Jurkat, Clone E6-1 (cell line): ENCODE measurements around the gene KAT2B.

ENCODE experiments used
- DNase-seq: peaks from one replicate; pipeline ENCODE4 v3.0.0-alpha.2; 2011; ENCODE audit warnings: low read depth, low spot score
- H3K4me3 ChIP-seq: 2 replicates; pipeline ENCODE4 v1.5.1; 2011; ENCODE audit warnings: mild to moderate bottlenecking, low read length, control low read depth, moderate library complexity

The KAT2B gene

DNA sequence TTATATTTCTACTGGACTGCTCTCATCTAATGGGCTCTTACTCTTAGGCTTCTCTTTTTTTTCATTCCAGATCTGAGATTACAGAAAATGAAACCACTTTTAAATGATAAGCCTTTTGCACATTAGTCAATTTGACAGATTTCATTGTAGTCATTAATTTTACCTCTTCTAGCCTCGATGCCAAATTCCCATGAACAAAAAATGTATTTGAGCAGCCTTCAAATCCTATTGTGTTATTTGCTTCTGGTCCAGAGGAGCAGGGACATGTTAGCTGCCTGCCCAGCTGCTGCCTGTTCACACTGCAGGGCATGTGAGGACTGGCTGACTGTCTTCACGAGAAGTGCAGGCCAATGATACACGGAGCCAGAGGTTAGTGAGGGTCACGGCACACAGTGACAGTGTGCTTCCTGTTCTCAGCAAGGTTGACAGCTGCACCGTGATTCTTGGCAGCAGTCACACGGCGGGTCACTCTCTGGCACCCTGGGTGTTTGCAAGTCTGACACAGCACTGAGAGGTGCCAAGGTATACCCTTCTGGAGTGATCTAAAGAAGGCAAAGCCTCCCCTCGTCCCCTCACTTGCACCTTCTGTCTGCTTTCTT, 40.8 kb downstream of the KAT2B start:
- H3K4me3 ChIP-seq = no peak overlapping the region
- no peak for DNase-seq

DNA sequence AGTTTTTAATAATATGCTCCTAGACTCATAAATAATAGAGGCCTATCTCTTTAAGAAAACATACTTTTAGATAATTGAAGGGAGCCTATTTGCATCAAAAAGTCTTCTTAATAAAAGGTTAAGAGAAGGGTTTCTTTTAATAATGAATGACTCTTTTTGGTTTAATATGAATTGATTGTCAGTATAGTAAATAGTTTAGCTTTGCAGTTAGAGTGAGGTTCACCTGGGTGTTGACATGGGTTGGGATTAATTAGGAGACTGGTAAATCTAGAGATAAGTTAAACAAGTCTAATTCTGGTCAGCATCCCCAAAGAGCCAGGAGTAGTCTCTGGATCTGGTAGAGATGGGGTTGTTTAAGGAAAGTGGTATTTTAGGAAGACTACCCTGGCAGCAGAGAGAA, 43.0 kb downstream of the KAT2B start:
- no peak overlapping the region for H3K4me3 ChIP-seq
- no peak for DNase-seq

- H3K4me3 ChIP-seq = no peak overlapping the region
- DNase-seq = no peak
Measured at GRCh38 chr3:20083953-20084352, 43.7 kb downstream of the KAT2B start.

DNA sequence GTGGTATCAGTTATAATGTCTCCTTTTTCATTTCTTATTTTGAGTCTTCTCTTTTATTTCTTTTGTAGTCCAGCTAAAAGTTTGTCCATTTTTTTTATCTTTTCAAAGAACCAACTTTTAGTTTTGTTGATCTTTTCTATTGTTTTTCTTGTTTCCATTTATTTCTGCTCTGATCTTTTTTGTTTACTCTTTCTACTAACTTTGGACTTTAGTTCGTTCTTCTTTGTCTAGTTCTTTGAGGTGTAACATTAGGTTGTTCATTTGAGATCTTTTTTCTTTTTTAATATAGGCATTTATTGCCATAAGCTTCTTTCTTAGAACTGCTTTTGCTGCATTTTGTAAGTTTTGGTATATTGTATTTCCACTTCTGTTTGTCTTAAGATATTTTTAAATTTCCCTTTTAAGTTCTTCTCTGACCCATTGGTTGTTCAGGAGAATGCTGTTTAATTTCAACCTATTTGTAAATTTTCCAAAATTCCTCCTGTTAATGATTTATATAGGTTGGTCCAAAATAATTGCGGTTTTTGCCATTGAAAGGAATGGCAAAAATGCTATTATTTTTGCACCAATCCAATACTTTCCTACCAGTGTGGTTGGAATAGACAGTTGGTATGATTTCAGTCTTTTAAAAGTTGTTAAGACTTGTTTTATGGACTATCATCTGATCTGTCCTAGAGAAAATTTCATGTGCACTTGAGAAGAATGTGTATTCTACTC, 51.2 kb downstream of the KAT2B start:
- DNase-seq = no peak
- H3K4me3 ChIP-seq = no peak overlapping the region

- no peak for DNase-seq
Measured at GRCh38 chr3:20095470-20095869, 55.2 kb downstream of the KAT2B start.

DNA sequence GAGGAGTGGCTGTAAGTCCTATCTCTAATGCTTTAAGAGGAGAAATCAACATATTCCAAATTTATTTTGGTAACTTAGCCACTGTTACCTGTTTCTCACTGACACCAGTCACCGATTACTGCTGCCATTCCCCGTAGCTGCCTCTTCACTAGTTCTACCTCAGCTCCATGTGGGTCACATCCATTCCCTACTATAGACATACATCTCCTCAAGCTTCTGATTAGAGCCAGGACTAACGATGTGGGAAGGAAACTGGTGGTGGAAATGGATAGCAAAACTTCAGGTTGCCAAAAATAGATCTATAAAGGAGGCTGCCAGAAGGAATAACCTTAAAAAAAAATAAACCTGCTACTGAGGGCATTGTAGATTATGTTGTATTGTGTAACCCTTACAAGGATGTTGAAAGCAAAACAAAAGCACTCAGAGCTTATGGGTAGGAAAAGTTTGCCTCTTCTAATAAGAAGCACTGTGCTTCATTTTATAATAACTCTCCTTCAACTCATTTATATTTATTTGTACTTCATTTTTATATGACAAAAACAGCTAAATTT, 56.0 kb downstream of the KAT2B start:
- no peak for DNase-seq
- H3K4me3 ChIP-seq = no peak overlapping the region

More at GRCh38 chr3:20095470-20095869, 55.2 kb downstream of the KAT2B start:
- H3K4me3 ChIP-seq = no peak overlapping the region

- no peak overlapping the region for H3K4me3 ChIP-seq
- DNase-seq = no peak
Measured at GRCh38 chr3:20097015-20097414, 56.8 kb downstream of the KAT2B start.

DNA sequence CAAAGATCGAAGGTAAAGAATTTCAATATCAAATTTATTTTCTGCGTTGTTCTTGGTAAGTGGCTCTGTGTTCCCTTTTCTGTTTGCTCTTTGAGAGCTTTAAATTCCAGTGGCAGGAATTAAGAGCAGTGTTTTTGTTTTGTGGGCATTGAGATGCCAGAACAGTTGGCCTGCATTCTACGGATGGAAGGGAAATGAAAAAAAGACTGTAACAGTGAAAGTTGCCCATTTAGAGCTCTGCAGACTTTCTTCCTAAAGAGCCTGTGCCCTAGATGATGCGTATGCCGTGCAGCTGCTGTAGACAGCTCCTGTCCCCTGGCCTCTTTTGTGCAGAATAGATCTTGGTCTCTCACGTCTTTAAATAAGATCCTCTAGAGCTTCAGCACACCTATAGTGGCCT, 58.8 kb downstream of the KAT2B start:
- no peak overlapping the region for H3K4me3 ChIP-seq
- DNase-seq = no peak

DNA sequence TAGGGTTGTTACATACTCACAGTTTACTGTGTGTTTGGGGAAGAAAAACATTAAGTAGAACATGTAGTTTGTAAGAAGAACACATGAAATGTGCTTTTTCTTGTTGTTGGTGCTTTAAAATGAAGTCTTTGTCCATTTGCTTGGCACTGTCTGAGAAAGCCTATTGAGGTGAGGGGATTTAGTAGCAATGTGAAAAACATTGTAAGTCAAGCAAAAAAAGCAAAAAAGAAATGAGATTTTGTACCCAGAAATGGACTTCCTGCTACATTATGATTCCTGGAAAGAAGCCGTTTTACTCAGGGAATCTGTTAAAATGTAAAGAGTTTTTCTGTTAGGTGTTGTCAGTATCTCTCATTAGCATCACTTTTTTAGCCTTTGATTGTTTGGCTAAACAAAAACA, 59.9 kb downstream of the KAT2B start:
- DNase-seq = no peak
- no peak overlapping the region for H3K4me3 ChIP-seq

- no peak for DNase-seq
- H3K4me3 ChIP-seq = no peak overlapping the region
Measured at GRCh38 chr3:20101041-20101440, 60.8 kb downstream of the KAT2B start.

- H3K4me3 ChIP-seq = no peak overlapping the region
- DNase-seq = no peak
Measured at GRCh38 chr3:20103731-20104130, 63.5 kb downstream of the KAT2B start.

- DNase-seq = peak; percentile 42
Measured at GRCh38 chr3:20104167-20104661, 64.0 kb downstream of the KAT2B start.

GRCh38 chr3:20105513-20106280, 65.5 kb downstream of the KAT2B start:
- no peak for DNase-seq
- no peak overlapping the region for H3K4me3 ChIP-seq

More at GRCh38 chr3:20104167-20104661, 64.0 kb downstream of the KAT2B start:
- H3K4me3 ChIP-seq = no peak overlapping the region

GRCh38 chr3:20107722-20108121, 67.5 kb downstream of the KAT2B start:
- DNase-seq = no peak
- no peak overlapping the region for H3K4me3 ChIP-seq

DNA sequence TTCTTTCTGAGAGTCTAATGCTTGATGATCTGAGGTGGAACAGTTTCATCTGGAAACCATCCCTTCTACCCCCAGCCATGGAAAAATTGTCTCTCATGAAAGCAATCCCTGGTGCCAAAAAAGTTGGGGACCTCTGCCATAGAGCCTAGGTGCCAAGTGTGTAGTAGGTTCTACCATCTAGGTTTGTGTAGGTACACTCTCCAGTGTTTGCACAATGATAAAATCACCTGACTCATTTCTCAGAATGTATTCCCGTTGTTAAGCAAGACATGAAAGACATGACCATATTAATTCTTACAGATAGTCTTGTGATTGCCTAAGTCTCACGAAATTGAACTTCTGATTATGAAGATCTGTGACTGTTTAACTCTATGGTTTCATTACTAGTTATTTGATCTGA, 68.6 kb downstream of the KAT2B start:
- no peak for DNase-seq
- H3K4me3 ChIP-seq = no peak overlapping the region

DNA sequence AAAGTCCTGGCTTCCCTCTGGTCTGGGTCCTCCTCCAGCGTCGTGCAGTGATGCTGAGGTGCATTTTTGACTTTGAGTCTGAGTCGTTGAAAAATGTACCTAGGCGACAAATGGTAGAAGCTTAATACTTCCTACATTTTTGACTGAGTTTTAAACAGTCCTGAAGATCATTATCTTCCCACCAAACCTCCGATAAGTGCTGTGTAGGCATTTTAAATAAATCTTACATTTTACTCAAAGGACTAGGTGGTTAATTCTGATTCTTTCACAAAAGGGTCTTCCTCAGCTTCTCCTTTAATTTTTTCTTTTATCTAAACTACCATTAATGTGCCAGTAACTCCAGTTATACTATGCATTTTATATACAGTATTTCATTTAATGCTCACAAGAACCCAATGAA, 70.6 kb downstream of the KAT2B start:
- H3K4me3 ChIP-seq = no peak overlapping the region
- no peak for DNase-seq

GRCh38 chr3:20111836-20112235, 71.6 kb downstream of the KAT2B start:
- no peak overlapping the region for H3K4me3 ChIP-seq
- no peak for DNase-seq

- no peak overlapping the region for H3K4me3 ChIP-seq
- DNase-seq = no peak
Measured at GRCh38 chr3:20121088-20121487, 80.8 kb downstream of the KAT2B start.

DNA sequence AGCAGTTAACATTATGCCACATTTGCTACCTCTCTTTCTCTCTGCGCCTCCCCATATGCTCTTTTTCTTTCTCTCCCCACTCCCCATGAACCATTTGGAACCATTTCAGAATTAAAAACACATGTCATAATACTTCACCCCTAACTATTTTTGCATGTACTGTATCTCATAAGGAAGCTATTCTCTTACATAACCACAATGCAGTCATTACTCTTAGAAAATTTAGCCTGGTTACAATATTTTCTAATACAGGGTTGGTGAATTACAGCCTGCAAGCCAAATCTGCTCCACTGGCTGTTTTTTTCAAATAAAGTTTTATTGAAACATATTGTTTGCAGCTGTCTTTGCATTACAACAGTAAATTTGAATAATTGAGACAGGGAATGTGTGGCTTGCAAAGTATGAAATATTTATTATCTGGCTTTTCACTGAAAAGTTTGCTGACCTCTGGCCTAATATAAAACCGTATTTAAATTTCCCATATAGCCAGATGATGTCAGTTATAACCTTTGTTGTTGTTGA, 82.9 kb downstream of the KAT2B start:
- no peak overlapping the region for H3K4me3 ChIP-seq
- no peak for DNase-seq

DNA sequence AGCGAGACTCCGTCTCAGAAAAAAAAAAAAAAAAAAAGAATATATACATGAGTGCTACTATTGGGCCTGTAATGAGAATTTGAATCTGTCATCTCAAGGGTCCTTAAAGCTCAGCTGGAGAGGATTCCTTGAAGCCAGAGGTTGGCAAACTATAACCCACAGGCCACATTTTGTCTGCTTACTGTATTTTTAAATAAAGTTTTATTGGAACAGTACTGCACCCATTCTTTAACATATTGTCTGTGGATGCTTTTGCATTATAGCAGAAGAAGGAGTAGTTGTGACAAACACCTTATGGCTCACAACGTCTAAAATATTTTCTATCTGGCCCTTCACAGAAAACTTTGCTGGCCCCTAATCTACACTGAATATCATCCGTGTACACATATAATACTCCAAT, 85.0 kb downstream of the KAT2B start:
- no peak overlapping the region for H3K4me3 ChIP-seq

More for the DNA sequence above, 85.0 kb downstream of the KAT2B start:
- DNase-seq = no peak
